ENCODE results near the gene DVL1.
A peak's percentile ranks its signal among the peaks of the same experiment; 100 is the strongest.

Gene DVL1

DNA sequence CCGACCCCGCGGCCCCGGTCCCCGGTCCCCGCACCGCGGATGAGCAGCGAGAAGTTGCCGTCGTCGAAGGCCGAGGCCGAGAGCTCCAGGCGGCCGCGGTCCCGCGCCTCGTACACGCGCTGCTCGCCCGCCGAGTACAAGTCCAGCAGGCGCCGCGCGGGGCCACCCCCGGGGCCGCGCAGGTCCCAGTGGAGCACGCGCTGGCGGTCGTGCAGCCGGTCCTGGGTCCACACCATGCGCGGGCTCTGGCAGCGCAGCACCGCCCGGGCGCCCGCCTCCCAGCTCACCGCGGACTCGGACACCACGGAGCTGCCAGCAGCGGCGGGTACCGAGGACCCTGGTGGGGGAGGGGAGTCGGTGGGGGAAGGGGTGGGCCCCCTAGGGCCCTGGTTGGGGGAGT is 6.2 kb upstream of the DVL1 start:
- no peak for DNase-seq

DNA sequence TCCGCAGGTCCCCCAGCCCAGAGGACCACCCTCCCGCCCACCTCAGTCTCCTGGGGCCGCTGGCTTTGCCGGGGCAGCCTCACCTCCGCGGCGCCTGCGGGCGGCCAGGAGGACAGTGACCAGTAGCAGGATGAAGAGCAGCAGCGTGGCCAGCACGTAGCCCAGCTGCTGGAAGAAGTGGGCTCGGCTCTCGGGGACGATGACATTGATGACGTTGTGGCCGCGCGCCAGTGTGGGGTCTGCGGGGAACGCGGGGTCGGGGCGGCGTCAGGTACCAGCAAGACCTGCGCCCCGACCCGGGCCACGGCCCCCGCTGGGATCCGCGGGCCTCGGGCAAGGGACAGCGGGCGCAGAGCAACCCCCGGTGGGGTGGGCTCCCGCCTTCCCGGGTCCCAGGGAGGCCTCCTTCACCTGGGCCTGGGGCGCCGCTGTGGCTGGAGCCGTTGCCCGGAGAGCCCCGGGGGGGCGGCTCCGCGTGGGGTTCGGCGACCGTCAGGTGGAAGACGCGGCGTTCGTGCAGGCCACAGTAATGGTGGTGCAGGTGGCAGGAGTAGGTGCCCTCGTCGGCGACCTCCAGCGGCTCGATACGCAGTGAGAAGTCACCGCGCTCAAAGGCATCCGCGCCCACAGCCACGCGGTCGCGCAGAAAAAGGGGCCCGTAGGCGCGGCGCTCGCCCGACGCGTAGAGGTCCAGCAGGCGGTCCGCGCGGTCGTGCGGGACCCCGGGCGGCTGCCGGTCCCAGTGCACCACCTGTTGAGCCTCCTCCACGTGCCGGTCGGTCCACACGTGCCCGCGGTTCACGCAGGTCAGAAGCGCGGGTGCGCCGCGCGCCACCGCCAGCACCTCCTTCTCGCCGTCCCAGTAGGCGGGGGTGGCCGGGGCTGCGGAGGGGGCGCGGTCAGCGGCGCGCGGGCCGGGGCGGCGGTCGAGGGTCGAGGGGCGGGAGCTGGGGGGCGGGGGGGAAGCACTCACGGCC is 5.3 kb upstream of the DVL1 start:
- DNase-seq = no peak

DNA sequence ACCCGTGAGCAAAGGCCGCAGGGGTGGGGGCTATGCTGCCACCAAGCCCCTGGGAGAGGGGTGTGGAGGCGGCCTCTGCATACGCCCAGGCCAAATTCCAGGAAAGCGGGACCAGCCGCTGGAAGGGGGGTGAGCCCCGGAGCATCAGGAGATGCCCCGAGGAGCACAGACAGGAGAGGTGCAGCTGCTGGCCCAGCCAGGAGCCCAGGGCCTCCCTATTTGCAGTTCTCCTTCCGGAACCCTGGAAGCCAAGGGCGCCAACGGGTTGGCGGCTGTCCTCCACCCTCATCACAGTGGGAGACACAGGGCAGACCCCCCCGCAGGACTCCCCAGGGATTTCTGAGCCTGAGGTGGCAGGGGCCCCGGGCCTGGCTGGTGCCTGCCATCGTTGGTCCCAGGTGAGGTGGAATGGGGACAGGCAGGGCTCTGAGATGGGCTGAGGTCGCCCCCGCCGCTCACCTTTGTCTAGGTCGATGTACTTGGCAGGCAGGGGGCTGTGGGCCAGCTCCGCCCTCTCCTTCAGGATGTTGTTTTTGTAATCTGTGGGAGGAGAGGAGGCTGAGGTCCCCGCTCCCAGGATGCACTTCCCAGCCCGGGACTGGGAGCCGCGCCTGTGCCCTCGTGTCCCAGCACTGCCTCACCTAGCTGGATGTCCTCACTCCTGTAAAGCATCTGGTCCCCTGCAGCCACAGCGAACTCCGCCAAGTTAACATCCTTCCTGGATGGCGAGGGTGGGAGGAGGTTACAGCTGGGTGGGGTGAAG is 4.4 kb upstream of the DVL1 start:
- no peak for DNase-seq

DNA sequence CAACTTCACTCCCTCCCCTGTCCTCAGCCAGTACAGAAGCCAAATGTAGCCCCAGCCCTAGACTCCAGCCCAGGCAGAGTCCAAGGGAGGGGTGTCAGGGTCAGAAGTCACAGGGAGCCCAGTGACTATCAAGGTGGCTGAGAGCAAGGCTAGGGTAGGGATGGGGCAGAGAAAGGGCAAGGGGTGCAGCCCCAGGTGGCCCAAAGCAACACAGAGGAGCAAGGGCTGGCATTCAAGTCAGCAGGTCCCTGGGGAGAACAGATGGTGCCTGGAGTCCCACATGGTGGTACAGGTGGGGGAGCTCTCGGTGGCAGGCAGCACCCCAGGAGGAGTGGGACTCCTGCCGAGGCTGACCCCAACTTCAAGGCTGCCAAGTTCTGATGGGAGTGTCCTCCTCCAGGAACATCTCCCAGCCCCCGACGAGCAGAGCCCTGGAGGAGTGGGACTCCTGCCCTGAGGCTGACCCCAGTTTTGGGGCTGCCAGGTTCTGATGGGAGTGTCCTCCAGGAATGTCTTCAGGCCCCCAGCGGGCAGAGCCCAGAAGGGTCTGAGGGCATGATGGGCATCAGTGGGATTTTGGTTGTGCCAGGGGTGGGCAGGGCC is 3.7 kb upstream of the DVL1 start:
- no peak for DNase-seq

DNA sequence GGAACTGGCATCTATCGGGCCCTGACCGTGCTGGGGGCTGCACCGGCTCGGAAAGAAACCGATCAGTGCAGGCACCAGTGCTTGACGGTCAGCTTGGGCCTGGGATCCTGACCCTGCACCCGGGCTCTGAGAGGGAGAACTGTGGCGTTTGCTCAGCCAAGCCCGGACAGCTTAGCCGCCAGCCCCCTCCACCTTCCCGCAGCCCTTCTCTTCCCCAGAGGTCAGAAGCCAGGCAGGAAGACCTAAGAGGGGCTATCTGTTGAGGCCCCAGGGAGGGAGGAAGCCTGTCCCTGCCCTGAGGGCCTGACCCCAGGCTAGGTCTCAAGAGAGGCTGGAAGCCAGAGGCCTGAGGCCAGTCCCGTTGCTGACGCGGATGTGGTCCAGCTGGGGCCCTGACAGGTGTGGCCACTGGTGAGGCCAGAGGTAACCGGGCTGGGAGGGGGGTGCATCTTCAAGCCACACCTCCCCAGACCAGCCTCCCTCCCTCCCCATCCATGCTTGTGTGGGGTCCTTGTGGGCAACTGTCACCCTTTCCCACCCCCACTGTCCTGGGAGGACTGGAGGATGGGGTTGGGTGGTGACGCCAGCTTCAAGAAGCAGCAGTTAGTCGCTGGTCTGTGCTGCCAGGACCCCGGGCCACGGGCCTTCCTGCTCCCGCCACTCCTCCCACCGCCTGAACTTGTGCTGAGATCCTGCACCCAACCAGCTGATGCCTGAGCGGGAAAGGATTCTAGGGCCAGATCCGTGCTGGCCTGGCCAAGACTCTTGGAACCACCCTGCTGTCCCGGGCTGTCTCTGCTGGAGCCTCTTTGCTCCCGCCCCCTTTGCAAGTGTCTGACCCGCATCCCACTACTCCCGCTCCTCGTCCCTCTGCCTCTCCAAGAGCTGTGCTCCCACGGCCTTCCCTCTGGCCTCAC is 2.6 kb upstream of the DVL1 start:
- DNase-seq = no peak

DNA sequence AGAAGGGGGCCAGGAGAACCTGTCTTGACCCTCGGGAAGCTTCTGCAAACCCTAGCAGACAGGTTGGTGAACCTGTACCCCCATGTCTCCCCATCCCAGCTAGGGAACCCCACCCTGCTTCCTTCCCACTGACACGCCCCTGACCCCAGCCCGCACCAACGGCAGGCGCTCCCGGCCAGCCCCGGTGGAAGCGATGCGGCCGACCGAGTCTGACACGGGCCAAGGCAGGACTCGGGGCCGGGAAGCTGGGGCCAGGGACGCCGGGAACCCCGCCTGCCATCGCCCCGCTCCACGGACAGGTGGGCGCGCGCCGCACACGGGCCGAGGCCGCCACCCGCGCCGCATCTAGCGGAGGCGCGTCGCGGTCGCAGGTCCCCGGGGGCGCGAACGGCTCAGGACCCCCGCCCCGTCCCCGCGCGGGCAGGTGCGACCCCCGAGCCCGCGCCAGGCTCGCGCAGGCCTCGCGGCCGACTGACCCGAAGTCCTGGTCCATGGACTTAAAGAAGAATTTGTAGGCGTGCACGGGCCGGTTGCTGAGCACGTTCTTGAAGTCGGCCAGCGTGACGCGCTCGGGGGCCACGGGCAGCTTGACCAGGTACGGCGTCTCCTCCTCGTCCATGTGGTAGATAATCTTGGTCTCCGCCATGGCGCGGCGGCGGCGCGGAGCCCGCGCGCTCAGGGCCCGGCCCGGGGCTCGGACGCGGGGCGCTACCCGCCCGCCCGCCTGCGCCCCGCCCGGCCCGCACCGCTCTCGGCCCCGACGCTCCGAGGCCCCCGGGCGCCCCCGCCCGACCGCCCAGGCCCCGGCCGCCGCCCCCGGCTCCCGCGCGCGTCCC is 580 bp downstream of the DVL1 start:
- no peak for DNase-seq

DNA sequence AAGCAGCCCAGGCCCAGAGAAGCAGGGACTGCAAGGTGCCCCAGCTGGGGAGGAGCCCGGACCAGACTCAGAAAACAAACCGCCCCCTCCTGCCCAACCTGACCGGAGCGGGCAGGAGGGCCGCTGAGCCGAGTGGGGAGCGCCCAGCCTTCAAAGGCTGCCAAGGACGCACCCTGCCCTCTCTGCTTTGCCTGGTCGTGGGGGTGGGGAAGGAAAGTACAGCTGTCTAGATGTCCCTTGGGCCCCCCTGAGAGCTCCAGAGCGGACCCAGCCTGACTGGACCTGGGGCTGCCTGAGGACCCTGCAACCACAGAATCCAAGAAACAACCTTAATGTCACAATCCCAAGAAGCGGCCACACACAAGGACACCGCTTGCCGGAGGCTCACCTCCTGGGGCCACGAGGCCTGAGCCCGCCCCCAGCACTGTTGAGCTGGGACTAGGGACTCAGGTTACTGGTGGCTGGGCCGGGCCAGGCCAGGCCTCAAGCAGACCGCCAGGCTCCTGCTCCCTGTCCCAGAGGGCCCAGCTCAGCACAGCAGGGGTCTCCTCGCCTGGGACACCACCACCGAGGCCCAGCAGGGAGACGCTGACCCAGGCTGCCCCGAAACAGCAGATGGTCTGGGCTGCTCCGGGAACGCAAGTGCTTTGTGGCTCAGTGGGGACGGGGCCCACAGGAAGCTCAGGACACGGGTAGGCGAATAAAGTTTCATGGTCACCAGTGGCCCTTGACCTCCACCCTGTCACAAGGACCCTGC is 1.4 kb downstream of the DVL1 start:
- DNase-seq = no peak

DNA sequence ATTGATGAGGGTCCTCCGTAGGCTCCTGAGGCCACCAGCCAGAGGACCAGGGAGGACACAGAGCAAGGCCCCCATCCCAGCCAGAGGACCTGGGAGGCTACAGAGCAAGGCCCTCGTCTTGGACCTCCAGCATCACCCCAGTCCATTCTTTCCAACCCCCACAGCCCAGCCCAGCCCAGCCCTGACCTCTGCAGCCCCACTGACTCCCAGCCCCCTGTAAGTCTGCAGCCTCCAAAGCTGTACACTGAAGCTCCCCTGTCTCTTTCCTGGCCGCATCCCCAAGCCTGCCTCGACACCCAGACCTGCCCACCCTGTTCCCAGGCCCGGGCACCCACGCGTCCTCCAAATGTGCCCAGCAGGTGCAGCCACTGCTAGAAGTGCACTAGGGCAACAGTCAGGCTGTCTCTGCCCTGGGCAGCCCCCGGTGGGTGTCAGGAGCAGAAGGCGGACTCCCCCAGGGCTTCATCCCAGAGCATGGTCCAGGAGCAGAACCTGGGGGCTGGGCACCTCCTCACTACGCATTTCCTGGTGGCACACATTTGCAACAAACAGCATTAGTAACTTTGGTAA is 2.1 kb downstream of the DVL1 start:
- no peak for DNase-seq

DNA sequence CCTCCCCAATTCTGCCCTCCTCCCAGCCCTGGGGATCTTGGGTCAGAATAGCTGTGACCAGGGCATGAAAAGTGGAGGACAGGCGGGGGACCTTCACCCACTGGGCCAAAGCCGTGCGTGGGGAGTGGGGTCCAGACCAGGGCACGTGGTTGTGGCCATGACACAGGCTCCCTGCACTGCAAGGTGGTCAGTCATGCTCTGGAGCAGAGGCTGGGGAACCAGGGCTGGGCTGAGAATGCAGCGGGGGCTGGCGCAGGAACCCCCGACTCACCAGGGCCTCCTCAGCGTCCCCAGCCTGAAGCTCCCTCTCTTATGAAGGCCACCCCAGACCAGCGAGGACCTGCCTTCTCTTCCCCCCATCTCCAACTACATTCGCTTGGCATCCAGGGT is 2.7 kb downstream of the DVL1 start:
- no peak for DNase-seq

DNA sequence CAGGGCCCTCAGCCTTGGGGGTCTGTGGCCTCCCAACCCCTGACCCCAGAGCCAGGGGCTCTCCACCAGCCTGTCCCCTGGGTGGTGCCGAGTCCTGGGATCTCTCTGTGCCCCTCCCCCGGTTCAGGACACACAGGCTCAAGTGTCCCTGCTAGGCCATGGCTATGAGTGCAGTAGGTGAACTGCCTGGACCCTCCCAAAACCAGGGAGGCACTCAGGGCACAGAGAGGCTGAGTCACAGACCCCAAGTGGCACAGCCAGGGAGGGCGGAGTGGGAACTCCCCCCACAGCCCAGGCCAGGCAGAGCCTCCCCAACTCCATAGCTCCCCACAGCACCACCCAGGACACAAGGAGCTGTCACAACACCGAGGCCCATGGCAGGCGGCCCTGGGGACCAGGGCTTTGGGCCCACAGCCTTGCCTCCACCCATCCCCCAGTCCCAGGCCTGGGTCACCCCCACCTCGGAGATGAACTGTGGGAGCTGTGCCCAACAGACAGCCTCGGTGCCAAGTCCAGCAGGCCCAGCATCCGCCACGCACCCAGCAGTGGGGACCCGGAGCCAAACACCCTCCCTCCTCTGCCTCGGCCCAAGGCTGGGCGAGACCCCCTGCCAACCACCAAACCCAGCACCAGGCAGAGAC is 3.2 kb downstream of the DVL1 start:
- peak in 1 of 2 donors; percentile 28 for DNase-seq

DNA sequence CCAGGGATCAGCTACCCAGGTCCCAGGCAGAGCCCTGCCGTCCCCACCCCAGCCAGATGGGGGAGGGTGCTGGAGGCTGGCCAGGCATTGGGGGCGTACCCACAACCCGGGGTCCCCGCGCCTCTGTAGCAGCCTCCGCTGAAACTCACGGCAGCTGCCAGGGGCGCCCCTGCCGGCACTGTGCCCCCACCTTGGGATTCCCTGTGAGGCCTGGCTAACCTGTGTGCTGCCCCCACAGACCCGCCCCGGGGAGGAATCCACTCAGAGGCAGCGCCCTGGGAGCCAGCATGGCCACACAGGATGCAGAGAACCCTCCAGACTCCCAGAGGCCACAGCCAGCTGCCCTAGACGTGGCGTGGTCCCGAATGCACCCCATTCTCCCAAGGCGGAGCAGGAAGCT is 3.8 kb downstream of the DVL1 start:
- DNase-seq = no peak

DNA sequence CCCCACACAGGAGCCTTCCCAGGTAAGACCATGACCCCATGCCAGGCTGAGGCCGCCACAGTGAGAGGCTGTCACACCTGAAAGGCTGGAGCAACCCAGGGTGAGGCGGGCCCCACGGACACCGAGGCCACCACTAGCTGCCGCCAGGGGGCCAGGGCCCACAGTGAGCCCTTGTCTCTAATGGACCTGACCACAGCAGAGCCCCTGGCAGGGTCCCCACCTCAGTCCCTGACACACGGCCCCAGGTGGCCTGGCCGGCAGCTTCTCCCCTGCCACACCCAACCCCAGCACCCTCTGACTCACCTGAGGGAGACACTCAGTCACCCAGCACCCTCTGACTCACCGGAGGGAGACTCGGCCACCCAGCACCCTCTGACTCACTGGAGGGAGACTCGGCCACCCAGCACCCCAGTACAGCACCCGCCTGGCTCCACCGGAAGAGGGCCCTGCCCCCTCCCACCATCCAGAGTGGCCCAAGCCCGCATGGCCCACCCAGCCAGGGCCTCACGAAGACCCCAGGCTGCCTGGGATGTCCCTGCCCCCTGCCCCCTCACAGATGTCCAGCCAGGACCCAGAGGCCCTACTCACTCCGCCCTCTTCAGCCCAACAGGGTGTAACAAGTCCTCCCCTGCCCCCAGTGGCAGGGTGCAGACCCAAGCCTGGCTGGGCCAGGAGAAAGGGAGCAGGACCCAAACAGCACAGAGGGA is 4.4 kb downstream of the DVL1 start:
- no peak for DNase-seq

DNA sequence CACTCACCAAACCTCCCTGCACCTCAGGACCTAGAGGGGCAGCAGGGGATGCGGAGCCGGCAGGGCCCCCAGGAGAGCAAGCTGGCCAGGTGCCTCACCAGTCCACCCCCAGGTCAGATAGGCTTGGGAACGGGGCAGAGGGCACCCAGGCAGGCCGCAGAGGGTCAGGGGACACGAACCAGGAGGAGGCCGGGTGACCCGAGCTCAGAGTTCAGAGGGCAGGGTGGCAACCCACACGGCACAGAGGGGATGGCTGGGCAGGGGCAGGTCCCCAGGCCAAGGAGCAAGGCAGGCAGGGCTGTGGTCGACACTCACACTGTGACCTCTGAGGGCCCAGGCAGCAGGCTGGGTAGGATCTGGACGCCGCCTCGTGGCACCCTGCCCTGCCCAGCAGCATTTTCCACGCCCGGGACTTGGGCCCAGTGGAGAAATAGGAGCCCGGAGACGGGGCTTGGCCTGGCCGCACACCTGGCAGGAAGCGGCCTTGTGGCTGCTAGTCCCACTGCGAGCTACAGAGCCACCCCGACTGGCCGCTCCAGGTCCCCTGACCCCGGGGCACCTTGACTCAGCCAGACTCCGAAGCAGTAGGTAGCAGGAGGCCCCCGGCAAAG is 5.3 kb downstream of the DVL1 start:
- DNase-seq = no peak

DNA sequence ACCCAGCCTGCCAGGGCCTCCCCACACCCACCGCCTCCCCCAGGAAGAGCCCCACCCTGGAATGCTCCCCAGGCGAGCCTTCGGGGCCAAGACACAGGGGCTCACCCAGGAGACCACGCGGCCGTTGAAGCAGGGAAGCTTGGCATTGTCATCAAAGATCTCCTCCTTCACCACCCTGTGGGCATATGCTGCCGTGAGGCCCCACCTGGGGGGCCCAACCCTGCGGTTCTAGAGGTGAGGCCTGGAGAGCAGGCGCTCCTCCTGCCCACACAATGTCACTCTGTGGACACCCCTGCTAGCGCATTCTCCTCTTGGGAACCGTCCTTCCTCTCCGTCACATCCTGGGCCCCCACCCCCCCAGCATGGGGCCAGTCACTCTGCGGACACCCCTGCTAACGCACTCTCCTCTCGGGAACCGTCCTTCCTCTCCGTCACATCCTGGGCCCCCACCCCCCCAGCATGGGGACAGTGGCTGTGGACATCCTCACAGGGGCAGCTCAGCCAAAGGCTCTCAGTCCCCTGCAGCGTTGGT is 6.6 kb downstream of the DVL1 start:
- DNase-seq = no peak

DNA sequence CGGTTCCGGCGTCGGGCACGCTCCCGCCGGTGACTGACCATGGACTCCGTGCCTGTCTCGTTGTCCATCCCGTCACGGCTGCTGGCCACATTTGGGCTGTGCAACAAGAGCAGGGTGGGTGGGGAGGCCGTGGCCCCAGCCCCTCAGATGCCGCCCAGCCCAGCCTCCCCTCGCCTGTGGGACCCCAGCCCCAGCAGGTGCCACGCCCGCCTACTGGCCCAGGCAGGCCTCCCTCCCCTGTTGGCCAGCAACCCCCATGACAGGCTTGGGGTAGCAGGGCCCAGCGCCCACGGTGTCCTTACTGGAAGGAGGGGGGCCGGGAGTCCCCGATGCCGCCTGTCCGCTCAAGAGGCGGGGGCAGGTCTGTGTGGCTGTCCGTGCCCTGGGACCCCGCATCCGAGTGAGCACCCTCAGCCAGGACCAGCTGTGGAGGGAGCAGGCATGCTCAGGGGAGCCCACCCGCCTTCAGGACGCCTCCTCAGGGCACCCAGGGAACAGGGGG is 7.1 kb downstream of the DVL1 start:
- no peak for DNase-seq

DNA sequence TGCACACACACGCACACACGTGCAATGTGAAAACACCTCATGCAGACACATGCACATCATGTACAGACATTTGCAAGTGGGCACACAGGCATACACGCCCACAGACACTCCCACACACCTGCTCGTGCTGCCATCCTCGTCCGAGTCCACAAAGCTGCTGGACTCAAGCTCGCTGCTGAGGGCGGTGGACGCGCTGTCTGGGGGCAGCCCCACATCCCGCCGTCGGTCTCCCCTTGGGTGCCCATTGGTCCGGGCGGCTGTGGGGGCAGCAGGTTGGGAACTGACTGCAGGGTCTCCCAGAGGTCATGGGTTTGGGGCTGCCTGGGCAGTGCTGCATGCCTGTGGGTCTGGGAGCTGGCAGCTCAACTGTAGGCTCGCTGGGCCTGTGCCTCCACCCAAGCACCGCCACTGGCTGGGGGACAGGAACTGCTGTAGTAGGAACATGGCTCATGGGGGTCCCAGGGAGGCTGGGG is 7.6 kb downstream of the DVL1 start:
- no peak for DNase-seq

DNA sequence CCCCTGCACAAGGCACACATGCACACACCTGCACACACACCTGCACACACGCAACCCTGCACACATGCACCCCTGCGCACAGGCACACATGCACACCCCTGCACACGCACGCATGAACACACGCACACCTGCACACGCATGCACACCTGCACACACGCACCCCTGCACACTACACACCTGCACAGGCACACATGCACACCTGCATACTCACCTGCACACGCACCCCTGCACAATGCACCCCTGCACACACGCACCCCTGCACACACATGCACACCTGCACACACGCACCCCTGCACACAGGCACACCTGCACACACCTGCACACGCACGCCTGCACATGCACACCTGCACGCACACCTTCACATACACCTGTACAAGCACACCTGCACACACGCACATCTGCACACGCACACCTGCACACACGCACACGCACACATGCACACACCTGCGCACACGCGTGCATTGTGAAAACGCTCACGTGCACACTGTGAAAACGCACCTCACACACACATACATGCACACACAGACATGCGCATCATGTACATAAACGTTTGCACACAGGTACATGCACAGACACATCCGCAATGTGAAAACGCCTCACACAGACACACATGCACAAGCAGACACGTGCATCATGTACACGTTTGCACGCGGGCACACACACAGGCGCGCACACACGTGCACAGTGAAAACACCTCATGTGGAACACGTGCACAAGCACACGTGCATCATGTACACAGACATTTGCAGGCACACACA is 8.2 kb downstream of the DVL1 start:
- DNase-seq = no peak

All from hippocampal formation (tissue), 2 donors.